ENCODE measurements around the gene LTF.
A peak's percentile ranks its signal among the peaks of the same experiment; 100 is the strongest.

LTF gene

DNA sequence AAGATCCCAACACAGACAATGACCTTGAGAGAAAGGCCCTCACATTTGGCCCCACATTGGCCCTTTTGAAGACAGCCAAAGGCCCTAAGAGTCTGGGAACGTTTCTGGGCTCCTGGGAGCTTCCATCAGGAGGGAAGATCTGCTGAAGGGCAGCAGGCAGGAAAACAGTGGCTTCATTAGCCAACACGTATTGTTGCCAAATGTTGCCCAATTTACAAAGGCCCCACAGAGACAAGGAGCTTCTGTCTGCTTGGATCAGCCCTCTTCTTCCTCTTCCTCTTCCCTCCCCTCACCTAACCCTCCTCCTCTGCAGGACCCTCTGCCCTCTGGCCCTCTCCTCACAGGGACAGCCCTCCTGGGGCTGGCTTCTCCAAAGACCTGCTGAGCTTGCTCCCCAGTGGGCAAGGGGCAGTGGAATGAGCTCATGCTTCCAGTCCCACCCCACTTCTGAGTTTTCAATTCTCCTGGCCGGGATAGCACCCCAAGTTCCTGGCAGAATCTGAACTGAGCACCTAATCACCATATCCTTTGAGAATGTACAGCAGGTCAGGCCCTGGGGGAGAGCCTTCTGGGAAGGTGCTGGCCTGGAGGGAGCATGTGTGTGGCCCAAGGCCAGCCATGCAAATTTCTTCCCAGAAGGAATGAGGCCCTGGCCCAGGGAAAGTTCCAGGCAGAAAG lies 5.1 kb upstream of the LTF start:
- no peak for DNase-seq (ENCODE audit: low read depth in 2 of 2)

DNA sequence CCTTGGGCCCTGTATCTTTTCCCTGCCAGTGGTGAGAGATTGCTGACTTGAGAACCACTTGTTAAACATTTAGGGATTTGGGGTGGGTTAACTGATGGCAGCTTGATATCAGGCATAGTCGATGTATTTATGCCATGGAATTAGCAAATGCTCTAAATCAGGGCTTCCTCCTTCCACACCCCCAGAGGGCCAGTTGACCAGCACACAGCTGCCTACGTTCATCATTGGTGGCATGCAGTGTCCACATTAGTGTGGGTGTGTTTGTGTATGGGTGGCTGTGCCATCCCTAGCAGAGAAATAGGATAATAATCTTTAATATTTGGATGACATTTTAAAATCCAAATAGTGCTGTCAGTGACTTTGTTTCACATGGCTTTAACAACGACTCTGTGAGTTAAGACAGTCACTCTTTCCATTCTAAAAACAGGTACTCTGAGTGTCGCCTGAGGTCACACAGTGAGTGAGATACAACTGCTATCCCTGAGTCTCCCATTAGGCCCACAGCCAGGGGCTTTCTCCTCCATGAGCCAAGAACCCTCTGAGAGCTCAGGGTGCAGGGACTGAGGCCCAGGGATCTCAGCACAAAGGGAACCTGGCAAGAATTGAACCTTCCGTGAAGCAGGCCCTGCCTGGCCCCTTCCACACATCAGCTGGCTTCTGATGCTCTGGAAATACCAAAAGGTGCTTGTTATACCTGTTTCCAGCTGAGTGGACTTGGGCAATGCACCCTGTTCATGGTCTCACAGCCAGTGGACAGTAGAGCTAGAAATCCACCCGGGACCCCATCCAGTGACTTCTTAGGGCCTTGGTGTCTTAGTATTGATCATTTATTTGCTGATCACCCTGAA lies 4.3 kb upstream of the LTF start:
- TF ChIP-seq, protein P1, sequence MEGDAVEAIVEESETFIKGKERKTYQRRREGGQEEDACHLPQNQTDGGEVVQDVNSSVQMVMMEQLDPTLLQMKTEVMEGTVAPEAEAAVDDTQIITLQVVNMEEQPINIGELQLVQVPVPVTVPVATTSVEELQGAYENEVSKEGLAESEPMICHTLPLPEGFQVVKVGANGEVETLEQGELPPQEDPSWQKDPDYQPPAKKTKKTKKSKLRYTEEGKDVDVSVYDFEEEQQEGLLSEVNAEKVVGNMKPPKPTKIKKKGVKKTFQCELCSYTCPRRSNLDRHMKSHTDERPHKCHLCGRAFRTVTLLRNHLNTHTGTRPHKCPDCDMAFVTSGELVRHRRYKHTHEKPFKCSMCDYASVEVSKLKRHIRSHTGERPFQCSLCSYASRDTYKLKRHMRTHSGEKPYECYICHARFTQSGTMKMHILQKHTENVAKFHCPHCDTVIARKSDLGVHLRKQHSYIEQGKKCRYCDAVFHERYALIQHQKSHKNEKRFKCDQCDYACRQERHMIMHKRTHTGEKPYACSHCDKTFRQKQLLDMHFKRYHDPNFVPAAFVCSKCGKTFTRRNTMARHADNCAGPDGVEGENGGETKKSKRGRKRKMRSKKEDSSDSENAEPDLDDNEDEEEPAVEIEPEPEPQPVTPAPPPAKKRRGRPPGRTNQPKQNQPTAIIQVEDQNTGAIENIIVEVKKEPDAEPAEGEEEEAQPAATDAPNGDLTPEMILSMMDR (IDR thresholded peaks at IDR 0.05; ENCODE audit: low read depth, low read length), result no peak
- no peak overlapping the region for H3K4me3 ChIP-seq (replicated peaks in 1 of 2; ENCODE audit: low read depth in 2 of 2, low read length in 2 of 2)
- DNase-seq (ENCODE audit: low read depth in 2 of 2), result no peak

More for the DNA sequence above, 5.1 kb upstream of the LTF start:
- TF ChIP-seq, protein P1 (IDR thresholded peaks at IDR 0.05; ENCODE audit: low read depth, low read length), result no peak
- no peak overlapping the region for H3K4me3 ChIP-seq (replicated peaks in 1 of 2; ENCODE audit: low read depth in 2 of 2, low read length in 2 of 2)

DNA sequence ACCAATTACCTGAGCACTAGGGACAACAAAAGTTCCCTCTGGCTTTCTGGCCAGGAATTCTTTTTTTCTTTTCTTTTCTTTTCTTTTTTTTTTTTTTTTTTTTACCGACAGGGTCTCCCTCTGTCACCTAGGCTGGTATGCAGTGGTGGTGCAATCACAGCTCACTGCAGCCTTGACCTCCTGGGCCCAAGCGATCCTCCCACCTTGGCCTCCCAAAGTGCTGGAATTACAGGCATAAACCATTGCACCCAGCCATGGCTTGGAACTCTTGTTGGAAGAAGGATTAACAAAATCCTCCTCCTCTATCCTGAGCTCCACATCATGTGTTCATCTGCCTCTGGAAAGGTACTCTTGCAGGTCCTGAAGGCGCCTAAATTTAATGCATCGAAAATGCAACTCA lies 2.9 kb upstream of the LTF start:
- TF ChIP-seq, protein P1 (IDR thresholded peaks at IDR 0.05; ENCODE audit: low read depth, low read length), result no peak
- DNase-seq (ENCODE audit: low read depth in 2 of 2), result no peak

DNA sequence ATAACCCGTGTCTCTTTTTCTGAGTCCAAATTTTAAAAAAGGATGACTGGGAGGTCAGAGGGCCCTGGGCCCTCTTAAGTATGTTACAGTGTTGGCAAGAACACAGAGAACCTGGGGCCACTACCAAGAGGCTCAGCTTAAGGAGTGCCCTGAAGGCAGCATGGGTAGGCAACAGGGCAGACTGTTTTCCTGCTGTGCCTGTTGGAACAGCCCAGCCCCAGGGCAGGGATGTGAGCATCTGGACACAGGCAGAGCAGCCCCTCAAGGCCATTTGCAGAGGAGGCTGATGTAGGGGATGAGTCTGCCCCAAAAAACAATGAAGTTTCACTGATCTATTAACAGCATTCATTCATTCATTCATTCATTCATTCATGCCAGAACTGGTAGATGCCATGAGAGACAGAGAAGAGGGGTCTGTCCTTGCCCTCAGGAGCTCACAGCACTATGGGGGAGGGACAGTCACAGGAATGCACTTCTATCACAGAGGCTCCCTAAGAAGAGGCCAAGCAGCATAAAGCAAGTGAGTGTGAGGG lies 2.2 kb upstream of the LTF start:
- no peak overlapping the region for H3K4me3 ChIP-seq (replicated peaks in 1 of 2; ENCODE audit: low read depth in 2 of 2, low read length in 2 of 2)
- TF ChIP-seq, protein P1 (IDR thresholded peaks at IDR 0.05; ENCODE audit: low read depth, low read length), result no peak
- no peak for DNase-seq (ENCODE audit: low read depth in 2 of 2)

More for the DNA sequence above, 2.9 kb upstream of the LTF start:
- no peak overlapping the region for H3K4me3 ChIP-seq (replicated peaks in 1 of 2; ENCODE audit: low read depth in 2 of 2, low read length in 2 of 2)

DNA sequence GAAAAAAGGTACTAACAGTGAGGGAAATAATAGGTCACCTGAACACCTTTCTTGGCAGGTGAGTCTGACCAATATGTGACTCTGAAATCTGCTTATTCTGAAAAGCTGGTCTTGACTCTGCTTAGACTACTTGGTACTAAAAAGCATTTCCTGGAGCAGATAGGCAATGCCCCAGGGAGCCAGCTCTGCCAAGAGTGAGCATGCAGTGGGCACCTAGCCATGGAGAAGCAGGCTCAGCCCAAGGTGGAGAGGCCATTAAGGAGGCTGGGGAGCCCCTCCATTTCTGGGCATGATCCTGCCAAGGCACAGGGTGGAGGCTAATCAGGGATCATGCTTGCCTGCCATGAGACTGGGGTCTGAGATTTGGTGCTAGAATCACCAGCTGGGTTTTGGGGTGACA lies 1.6 kb upstream of the LTF start:
- TF ChIP-seq, protein P1 (IDR thresholded peaks at IDR 0.05; ENCODE audit: low read depth, low read length), result no peak
- peak in 1 of 2 donors; percentile 50 for DNase-seq (ENCODE audit: low read depth in 2 of 2)
- no peak overlapping the region for H3K4me3 ChIP-seq (replicated peaks in 1 of 2; ENCODE audit: low read depth in 2 of 2, low read length in 2 of 2)

DNA sequence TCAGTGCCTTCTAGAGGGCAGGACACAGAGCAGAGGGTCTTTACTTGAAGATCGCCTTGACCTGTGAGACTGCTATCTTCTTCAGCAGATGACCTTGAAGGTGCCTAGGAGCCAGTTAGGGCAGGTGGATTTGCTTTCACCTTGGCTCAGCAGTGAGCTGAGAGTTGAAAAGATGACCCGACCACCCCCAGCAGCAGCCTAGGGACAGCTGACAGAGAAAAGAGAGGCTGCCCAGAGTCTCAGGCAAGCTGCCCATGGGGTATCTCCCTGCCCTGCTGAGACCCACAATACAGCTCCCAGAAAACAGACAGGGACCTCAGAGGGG lies 453 bp upstream of the LTF start:
- TF ChIP-seq, protein P1 (IDR thresholded peaks at IDR 0.05; ENCODE audit: low read depth, low read length), result no peak
- no peak for DNase-seq (ENCODE audit: low read depth in 2 of 2)
- H3K4me3 ChIP-seq (replicated peaks in 1 of 2; ENCODE audit: low read depth in 2 of 2, low read length in 2 of 2), result no peak overlapping the region
